Rectal smooth muscle tissue (tissue), 1 donor: ENCODE results near the gene CGB1.
A peak's percentile ranks its signal among the peaks of the same experiment; 100 is the strongest.
"Not testable (repeated sequence)": the region's sequence is repeated elsewhere in the genome, so short reads cannot be mapped to it uniquely, and the experiment has no call there.

Experiments
- H3K27ac ChIP-seq: one replicate; pipeline ENCODE4 v1.7.0; 2013; ENCODE audit warnings: low read depth, low read length, inconsistent platforms
- H3K27me3 ChIP-seq: one replicate; pipeline ENCODE4 v1.7.0; 2013; ENCODE audit warnings: low read length; ENCODE audit not compliant: control insufficient read depth, insufficient read depth
- H3K36me3 ChIP-seq: one replicate; pipeline ENCODE4 v1.7.0; 2013; ENCODE audit warnings: low read length; ENCODE audit not compliant: control insufficient read depth, insufficient read depth
- H3K4me1 ChIP-seq: one replicate; pipeline ENCODE4 v1.7.0; 2013; ENCODE audit warnings: low read length; ENCODE audit not compliant: control insufficient read depth, insufficient read depth
- H3K4me3 ChIP-seq: one replicate; pipeline ENCODE4 v1.7.0; 2013; ENCODE audit warnings: low read length
- H3K9ac ChIP-seq: one replicate; pipeline ENCODE4 v1.7.0; 2013; ENCODE audit warnings: low read length

Gene CGB1

DNA sequence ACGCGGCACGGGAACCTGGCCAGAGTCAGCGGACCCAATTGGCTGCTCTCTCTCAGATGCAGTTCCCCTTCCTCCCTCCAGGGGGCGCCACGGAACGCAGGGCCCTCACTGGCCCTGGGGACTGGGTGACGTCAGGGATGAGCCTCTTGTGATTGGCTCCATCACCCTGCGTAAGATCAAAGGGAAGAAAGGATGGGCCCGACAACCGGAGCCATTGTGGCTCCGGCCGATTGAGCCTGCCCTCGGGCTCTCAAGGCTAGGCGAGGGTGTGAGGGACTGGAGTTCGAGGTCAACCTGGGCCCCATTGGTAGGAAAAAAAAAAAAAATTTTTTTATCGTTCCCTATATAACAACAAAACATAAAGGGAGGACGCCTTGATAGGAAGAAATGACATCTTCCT, at the start of gene CGB1:
CGB1 (minus strand) TSS at position 81 of the 400 bp plus-strand sequence. CDS start 184 bp downstream, outside the sequence.
- not testable (repeated sequence) for H3K9ac ChIP-seq, H3K4me3 ChIP-seq, H3K27ac ChIP-seq, H3K36me3 ChIP-seq, H3K4me1 ChIP-seq, H3K27me3 ChIP-seq

DNA sequence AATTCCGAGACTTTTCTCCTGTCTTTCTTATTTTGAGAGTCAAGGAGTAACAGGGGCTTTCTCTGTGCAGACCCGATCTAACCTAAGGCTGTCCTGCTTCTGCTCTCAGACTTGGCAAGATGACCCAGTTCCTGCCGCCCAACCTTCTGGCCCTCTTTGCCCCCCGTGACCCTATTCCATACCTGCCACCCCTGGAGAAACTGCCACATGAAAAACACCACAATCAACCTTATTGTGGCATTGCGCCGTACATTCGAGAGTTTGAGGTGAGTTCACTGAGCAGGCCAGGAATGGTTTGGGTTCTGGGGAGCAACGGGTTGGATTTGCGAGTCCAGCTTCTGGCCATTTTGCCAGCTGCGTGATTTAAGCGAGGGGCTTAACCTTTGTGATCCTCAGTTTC, 49.6 kb upstream of the CGB1 start:
- no peak overlapping the region for H3K27ac ChIP-seq
- no peak overlapping the region for H3K9ac ChIP-seq
- H3K4me3 ChIP-seq, result peak overlapping the region; percentile 82
- peaks cover 20% of the 10 kb centered on the region for H3K36me3 ChIP-seq
- no peaks in the 10 kb centered on the region for H3K27me3 ChIP-seq
- H3K4me1 ChIP-seq, result peaks cover 12% of the 10 kb centered on the region

DNA sequence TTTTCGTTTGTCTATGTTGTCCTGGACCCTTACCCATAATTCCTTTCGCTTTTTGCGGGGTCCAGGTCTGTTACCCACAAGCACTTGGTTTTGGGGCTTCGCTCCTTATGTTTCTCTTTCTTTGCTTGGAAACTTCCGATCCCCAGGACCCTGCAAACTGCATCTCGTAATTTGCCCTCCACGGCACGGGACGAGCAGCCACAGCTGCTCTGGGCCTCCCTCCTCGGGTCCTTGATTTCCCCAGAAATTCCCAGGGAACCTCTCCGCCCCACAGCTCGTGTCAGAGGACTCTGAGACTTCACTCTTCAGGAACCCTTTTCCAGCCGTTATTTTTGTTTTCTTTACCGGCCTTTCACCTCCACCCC, 49.2 kb upstream of the CGB1 start:
- Histone ChIP-seq H3K36me3 (peaks cover 17% of the 10 kb centered on the region), H3K27ac (peak overlapping the region; percentile 84), H3K4me3 (peak overlapping the region; percentile 82), H3K27me3 (no peaks in the 10 kb centered on the region), H3K4me1 (peaks cover 12% of the 10 kb centered on the region), H3K9ac (peak overlapping the region; percentile 54)

DNA sequence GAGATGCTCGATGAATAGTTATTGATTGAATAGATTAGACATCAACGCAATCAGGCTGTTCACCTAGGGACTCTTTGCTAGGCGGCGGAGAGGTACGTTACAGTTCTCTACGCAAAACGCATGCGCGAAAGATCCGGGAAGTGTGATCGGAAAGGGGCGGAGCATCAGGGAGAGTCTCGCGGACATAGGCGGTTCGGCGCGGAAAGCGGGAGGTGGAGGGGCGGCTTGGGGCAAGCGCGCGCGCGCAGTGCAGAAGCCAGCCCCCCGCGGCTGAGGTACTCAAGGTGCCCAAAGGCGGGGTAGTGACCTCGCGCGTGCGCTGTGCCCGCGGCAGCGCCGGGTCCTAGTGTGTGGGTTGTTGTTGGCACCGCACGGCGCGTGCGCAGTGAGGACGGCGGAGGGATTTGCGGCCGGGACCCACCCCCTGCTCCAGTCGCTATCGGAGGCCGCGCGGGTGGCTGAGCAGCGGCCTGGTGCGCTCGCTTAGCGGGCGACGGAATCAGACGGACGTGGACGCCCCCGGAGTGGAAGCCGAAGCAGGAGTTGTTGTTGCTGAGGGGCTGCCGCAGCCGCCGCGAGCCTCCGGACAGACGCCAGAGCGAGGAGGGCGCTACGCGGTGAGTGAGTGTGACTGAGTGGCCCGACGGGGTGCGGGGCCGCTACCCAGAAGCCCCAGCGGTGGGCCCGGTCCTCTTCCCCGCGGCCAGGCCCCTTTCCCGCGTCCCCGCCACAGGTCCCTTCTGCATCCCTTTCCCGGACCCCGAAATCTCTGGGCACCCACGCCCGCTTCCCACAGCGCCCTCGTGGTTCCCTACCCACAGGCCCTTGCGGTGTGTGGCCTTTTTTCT, 48.5 kb upstream of the CGB1 start, which contains the start of gene SNRNP70:
SNRNP70 (plus strand) TSS at position 432 of the 848 bp plus-strand sequence. CDS start 964 bp downstream, outside the sequence.
- peaks cover 11% of the 10 kb centered on the region for H3K36me3 ChIP-seq
- H3K27me3 ChIP-seq, result no peaks in the 10 kb centered on the region
- peak within 1 kb of the TSS; percentile 54 for H3K9ac ChIP-seq
- peak within 1 kb of the TSS; percentile 84 for H3K27ac ChIP-seq
- peaks cover 12% of the 10 kb centered on the region for H3K4me1 ChIP-seq
- H3K4me3 ChIP-seq, result peak within 1 kb of the TSS; percentile 82

DNA sequence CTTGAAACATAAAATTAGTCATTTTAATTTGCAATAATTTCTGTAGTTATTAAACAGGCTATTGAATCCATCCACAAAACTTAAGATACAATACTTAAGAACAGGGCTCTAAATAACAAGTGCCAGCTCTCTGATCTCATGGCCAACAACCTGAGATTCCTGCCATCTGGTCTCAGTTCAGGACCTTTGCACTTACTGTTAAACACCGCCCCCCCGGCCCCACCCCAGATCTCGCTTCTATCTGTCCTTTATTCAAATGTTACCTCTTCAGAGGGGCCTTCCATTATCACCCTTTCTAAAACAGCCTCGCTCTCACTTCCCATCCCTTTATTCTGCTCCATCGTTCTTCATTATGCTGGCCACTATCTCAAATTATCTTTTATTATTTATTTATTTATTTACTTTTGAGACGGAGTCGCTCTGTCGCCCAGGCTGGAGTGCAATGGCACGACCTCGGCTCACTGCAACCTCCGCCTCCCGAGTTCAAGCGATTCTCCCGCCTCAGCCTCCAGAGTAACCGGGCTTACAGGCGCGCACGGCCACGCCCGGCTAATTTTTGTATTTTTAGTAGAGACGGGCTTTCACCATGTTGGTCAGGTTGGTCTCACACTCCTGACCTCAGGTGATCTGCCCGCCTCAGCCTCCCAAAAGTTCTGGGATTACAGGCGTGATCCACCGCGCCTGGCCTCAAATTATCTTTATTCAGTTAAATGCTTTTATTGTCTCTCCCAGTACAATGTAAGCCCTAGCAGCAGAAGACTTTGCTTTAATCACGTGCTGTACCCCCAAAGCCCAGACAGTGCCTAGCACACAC, 47.7 kb upstream of the CGB1 start:
- Histone ChIP-seq H3K9ac (no peak overlapping the region), H3K4me1 (peaks cover 12% of the 10 kb centered on the region), H3K4me3 (peak overlapping the region; percentile 82), H3K27ac (peak overlapping the region; percentile 84), H3K27me3 (no peaks in the 10 kb centered on the region), H3K36me3 (peaks cover 9% of the 10 kb centered on the region)

DNA sequence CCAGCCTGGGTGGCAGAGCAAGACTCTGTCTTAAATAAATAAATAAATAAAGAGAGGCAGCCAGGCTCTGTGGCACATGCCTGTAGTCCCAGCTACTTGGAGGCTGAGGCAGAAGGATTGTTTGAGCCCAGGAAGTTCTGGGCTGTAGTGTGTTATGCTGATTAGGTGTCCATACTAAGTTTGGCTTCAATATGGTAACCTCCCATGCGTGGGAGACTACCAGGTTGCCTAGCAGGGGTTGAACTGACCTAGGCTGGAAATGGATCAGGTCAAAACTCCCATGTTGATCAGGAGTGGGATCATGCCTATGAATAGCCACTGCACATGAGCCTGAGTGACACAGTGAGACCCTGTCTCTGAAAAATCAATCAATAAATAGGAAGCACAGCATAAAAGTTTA, 44.6 kb upstream of the CGB1 start:
- Histone ChIP-seq H3K4me1 (peaks cover 2% of the 10 kb centered on the region), H3K4me3 (no peak overlapping the region), H3K27ac (no peak overlapping the region), H3K36me3 (no peaks in the 10 kb centered on the region), H3K27me3 (no peaks in the 10 kb centered on the region), H3K9ac (no peak overlapping the region)

GRCh38 chr19:49080392-49080791, 43.7 kb upstream of the CGB1 start:
- Histone ChIP-seq H3K36me3 (no peaks in the 10 kb centered on the region), H3K4me3 (no peak overlapping the region)

DNA sequence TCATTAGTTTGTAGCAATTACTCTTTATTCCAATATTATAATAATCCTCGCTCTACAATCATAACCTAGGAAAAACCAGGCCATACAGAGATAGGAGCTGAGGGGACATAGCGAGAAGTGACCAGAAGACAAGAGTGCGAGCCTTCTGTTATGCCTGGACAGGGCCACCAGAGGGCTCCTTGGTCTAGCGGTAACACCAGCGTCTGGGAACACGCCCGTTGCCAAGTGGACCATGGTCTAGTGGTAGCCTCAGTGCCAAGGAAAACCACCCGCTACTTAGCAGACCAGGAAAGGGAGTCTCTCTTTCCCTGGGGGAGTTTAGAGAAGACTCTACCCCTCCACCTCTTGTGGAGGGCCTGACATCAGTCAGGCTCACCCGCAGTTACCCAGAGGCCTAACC, 38.2 kb upstream of the CGB1 start:
- not testable (repeated sequence) for H3K4me3 ChIP-seq, H3K27ac ChIP-seq, H3K4me1 ChIP-seq, H3K36me3 ChIP-seq, H3K9ac ChIP-seq
- H3K27me3 ChIP-seq, result peaks cover 11% of the 10 kb centered on the region

More at GRCh38 chr19:49080392-49080791, 43.7 kb upstream of the CGB1 start:
- H3K27ac ChIP-seq, result no peak overlapping the region
- H3K4me1 ChIP-seq, result no peaks in the 10 kb centered on the region
- no peak overlapping the region for H3K9ac ChIP-seq
- no peaks in the 10 kb centered on the region for H3K27me3 ChIP-seq

- peaks cover 11% of the 10 kb centered on the region for H3K27me3 ChIP-seq
Observed at GRCh38 chr19:49073514-49074378, 37.1 kb upstream of the CGB1 start.

GRCh38 chr19:49071860-49072547, 35.3 kb upstream of the CGB1 start:
- Histone ChIP-seq H3K4me3 (no peak overlapping the region), H3K4me1 (no peaks in the 10 kb centered on the region), H3K9ac (no peak overlapping the region), H3K36me3 (no peaks in the 10 kb centered on the region), H3K27me3 (peaks cover 11% of the 10 kb centered on the region), H3K27ac (no peak overlapping the region)

More at GRCh38 chr19:49073514-49074378, 37.1 kb upstream of the CGB1 start:
- Histone ChIP-seq H3K27ac (no peak overlapping the region), H3K36me3 (no peaks in the 10 kb centered on the region), H3K4me1 (no peaks in the 10 kb centered on the region), H3K9ac (no peak overlapping the region), H3K4me3 (no peak overlapping the region)

DNA sequence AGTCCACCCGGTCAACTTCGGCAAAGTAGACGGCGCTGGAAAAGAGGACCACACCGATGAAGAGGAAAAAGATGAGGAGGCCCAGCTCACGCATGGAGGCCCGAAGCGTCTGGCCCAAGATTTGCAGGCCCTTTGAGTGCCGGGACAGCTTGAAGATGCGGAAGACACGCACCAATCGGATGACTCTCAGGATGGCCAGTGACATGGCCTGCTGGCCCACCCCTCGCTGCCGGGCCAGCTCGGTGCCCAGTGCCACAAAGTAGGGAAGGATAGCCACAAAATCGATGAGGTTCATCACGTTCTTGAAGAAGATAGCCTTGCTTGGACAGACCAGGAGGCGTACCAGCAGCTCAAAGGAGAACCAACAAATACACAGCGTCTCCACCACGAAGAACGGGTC, 33.7 kb upstream of the CGB1 start:
- no peaks in the 10 kb centered on the region for H3K36me3 ChIP-seq
- H3K4me1 ChIP-seq, result no peaks in the 10 kb centered on the region
- no peak overlapping the region for H3K27ac ChIP-seq
- peaks cover 21% of the 10 kb centered on the region for H3K27me3 ChIP-seq
- no peak overlapping the region for H3K9ac ChIP-seq
- H3K4me3 ChIP-seq, result no peak overlapping the region
